Tibial artery (tissue), 4 donors: ENCODE measurements around the gene CDH2.

ENCODE experiments used
- DNase-seq, 2 donors: peaks; one replicate each; pipeline ENCODE4 v3.0.0-alpha.2; 2019
- H3K27ac ChIP-seq, 2 donors: fragments of 200-600 bp; sonication (generic) in 1 of 2; 1 replicate in 1 of 2; 2 replicates in 1 of 2; pipeline ENCODE4 v1.5.1; 2018 to 2019; ENCODE audit warnings: mild to moderate bottlenecking in 1 of 2
- H3K27me3 ChIP-seq, 2 donors: fragments of 200-600 bp; sonication (generic) in 1 of 2; one replicate each; pipeline versions ENCODE4 v1.5.1 to v1.6.0; 2016 to 2019
- H3K36me3 ChIP-seq, 3 donors: fragments of 200-600 bp; sonication (generic) in 2 of 3; one replicate each; pipeline ENCODE4 v1.5.1; 2016 to 2019; ENCODE audit warnings: mild to moderate bottlenecking in 2 of 3
- H3K4me1 ChIP-seq, 4 donors: fragments of 200-600 bp; sonication (generic) in 2 of 4; 1 replicate in 3 of 4; 2 replicates in 1 of 4; pipeline ENCODE4 v1.5.1; 2016 to 2019
- H3K4me3 ChIP-seq, 2 donors: fragments of 200-600 bp; sonication (generic) in 1 of 2; 1 replicate in 1 of 2; 2 replicates in 1 of 2; pipeline ENCODE4 v1.5.1; 2018 to 2019; ENCODE audit warnings: mild to moderate bottlenecking in 2 of 2
- H3K9me3 ChIP-seq, 3 donors: fragments of 200-600 bp; sonication (generic) in 1 of 3; one replicate each; pipeline ENCODE4 v1.5.1; 2016 to 2019
- intact Hi-C: fragments of 100-400 bp; cut with DNase I; formaldehyde crosslinking; loops from one replicate; pipeline ENCODE4 v1.15.0; 2023; ENCODE audit warnings: low total_unique reads
- TF ChIP-seq, protein P1 (sequence below), 2 experiments: fragments of 200-600 bp in 1 of 2; fragments of 450-650 bp in 1 of 2; IDR thresholded peaks; one replicate each; pipeline ENCODE4 v1.5.1; 2017 to 2019; ENCODE audit warnings: antibody characterized with exemption in 2 of 2, mild to moderate bottlenecking in 1 of 2, moderate library complexity in 1 of 2

CDH2 gene

DNA sequence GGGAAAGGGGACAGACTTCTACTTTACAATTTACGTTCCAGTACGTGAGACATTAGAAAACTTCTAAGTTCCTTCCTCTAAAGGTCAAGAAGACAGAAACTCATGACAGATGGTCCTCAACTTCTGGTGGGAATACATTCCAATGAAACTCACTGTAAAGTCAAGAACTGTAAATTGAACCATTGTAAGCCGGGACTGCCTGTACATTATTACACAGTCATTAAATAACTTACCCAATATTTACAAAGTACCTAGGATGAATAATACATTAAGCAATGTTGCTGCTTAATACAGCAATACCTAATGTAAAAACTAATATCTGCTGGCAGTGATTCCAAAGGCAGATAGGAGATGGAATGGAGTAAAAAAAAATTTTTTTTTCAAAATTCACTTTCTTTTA lies 51.9 kb downstream of the CDH2 start:
- H3K4me1 ChIP-seq, result no peaks in the 10 kb centered on the region
- no peak for DNase-seq
- TF ChIP-seq, protein P1, sequence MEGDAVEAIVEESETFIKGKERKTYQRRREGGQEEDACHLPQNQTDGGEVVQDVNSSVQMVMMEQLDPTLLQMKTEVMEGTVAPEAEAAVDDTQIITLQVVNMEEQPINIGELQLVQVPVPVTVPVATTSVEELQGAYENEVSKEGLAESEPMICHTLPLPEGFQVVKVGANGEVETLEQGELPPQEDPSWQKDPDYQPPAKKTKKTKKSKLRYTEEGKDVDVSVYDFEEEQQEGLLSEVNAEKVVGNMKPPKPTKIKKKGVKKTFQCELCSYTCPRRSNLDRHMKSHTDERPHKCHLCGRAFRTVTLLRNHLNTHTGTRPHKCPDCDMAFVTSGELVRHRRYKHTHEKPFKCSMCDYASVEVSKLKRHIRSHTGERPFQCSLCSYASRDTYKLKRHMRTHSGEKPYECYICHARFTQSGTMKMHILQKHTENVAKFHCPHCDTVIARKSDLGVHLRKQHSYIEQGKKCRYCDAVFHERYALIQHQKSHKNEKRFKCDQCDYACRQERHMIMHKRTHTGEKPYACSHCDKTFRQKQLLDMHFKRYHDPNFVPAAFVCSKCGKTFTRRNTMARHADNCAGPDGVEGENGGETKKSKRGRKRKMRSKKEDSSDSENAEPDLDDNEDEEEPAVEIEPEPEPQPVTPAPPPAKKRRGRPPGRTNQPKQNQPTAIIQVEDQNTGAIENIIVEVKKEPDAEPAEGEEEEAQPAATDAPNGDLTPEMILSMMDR (IDR thresholded peaks at IDR 0.05), result no peak
- no peaks in the 10 kb centered on the region for H3K27me3 ChIP-seq
- no peaks in the 10 kb centered on the region for H3K36me3 ChIP-seq
- intact Hi-C loops, result no loop called here
- H3K27ac ChIP-seq, result no peak overlapping the region
- no peaks in the 10 kb centered on the region for H3K9me3 ChIP-seq
- H3K4me3 ChIP-seq, result no peak overlapping the region

DNA sequence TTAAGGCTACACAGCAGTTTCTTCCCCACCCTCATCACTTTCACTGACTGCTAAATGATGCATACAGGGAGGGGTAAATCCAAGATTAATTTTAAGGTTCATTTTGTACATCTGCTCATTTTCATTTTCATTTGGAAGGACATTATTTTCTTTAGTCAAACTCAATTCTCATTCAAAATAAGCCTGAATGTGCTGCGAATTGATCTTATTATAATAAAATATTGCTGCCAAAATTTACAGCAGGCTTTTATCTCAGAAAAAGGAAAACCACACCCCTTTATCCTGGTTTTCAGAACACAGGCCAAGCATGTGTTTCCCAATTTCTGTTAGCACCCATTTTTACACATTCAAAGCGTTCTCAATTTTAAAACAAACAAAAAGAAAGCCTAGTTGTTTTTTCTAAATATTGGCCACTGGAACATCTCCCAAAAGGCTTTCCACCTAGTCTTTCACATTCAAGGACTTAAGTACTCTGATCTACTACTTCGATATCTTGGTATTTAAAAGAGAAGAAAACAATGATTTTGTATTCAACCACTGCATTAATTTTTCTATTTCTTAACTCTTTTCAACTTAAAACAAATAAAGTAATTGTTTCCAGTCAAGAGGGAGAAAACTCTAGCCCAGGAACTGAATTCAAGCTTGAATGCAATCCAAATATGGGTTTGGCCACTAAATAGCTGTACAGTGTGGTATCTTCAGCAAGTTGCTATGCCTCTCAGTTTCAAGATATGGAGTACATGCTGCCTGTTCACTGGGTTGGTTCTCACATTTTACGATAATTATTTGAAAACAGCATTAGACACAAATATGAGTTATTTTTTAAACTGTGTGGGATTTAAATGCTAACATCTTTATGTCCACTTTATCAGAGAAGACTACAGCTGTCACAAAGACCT lies 52.5 kb downstream of the CDH2 start:
- Histone ChIP-seq H3K27ac (no peak overlapping the region), H3K9me3 (no peaks in the 10 kb centered on the region), H3K36me3 (no peaks in the 10 kb centered on the region), H3K27me3 (no peaks in the 10 kb centered on the region), H3K4me3 (no peak overlapping the region), H3K4me1 (no peaks in the 10 kb centered on the region)
- no peak for DNase-seq
- TF ChIP-seq, protein P1 (IDR thresholded peaks at IDR 0.05), result no peak
- intact Hi-C loops, result no loop called here

DNA sequence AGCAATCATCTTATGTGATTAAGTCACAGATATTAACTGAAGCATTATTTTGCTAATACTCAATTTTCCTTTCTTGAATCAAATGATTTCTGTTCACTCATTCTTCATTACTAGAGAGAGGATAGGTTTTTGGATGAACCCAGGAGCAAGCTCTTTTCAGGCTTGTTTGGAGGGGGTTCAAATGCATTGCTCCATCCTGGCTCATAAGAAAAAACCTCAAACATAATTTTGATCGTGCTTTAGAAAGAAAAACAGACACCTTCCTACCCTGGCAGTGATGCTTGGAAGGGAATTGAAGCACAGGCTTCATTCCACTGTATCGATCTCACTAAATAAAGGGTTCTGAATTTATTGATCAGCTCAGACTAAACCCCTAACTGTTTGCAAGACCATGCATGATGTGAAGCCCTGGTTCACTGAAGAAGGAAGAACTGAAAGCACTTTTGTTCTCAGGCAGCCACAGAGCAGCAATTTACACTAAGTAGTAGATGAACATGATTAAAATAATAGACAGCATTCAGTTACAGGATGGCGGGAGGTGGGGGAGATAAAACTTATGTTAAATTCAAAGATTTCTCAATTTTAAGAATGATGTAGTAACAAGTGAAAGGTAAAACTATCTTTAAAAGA lies 53.4 kb downstream of the CDH2 start:
- Histone ChIP-seq H3K4me1 (no peaks in the 10 kb centered on the region), H3K27ac (no peak overlapping the region), H3K4me3 (no peak overlapping the region), H3K9me3 (no peaks in the 10 kb centered on the region), H3K27me3 (no peaks in the 10 kb centered on the region), H3K36me3 (no peaks in the 10 kb centered on the region)
- intact Hi-C loops, result no loop called here
- no peak for DNase-seq
- TF ChIP-seq, protein P1 (IDR thresholded peaks at IDR 0.05), result no peak

DNA sequence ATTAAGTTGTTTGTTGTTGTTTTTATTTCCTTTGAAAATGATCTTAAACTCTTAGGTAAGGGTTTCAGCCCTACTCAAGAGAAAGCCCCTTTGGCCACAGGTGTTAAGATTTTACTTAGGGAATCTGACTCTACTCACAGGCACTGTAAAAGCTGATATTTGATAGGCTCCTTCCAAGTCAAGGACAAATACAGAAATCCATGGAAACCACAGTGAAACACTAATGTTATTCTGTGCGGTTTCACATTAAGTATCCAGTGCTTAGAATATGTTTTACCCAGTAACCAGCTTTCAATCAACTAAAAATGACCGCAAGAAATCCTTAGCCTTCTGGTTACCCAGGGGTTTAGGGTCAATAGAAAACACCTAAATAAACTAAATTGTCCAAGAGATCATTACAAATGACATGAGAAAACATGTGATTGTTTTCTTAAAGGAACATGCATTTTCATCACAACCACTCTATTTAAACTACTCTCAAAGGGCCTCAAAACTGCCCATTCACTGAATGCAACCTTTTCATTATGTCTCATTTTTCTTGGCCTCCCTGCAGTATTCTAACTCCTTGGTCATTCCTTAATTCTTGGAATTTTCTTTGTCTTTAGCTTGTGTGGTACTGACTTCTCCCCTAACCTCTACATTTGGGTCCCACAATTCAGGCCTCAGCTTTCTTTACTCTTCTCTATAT lies 56.0 kb downstream of the CDH2 start:
- no peaks in the 10 kb centered on the region for H3K27me3 ChIP-seq
- no peaks in the 10 kb centered on the region for H3K4me1 ChIP-seq
- TF ChIP-seq, protein P1 (IDR thresholded peaks at IDR 0.05), result no peak
- H3K4me3 ChIP-seq, result no peak overlapping the region
- H3K27ac ChIP-seq, result no peak overlapping the region
- no peaks in the 10 kb centered on the region for H3K9me3 ChIP-seq
- intact Hi-C loops, result no loop called here
- H3K36me3 ChIP-seq, result no peaks in the 10 kb centered on the region
- no peak for DNase-seq

DNA sequence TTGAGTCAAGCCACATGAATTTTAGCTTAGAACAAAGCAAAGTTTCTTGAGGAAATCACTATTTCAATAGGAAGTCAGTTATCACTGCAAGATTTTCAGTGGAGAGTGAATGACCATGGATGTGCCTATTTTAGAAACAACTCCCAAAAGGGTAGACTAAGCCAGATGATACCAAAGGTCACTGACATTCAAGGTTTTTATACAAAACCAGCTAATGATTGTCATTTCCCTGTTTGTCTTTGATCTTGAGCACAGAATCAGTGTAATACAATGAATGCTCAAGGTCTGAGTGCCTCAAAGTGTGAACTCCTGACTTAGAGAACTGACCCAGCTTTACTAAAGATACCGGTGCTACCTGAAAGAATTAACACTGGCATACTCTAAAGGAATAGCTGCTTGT lies 60.5 kb downstream of the CDH2 start:
- H3K4me1 ChIP-seq, result peaks cover 0 to 21% (median 0%) of the 10 kb centered on the region in 4 donors
- H3K36me3 ChIP-seq, result no peaks in the 10 kb centered on the region
- intact Hi-C loops, result no loop called here
- H3K27ac ChIP-seq, result no peak overlapping the region
- no peak overlapping the region for H3K4me3 ChIP-seq
- H3K9me3 ChIP-seq, result no peaks in the 10 kb centered on the region
- TF ChIP-seq, protein P1 (IDR thresholded peaks at IDR 0.05), result no peak
- H3K27me3 ChIP-seq, result no peaks in the 10 kb centered on the region
- DNase-seq, result no peak
